Neural progenitor cell (in vitro differentiated cells): ENCODE results near the gene PLXNA4.

Experiments used
- CTCF ChIP-seq: fragments of 200-600 bp; sonication (generic); IDR thresholded peaks from 2 replicates; pipeline ENCODE4 v1.5.1; 2017; ENCODE audit warnings: antibody characterized with exemption, mild to moderate bottlenecking
- EZH2 ChIP-seq: fragments of 200-600 bp; sonication (generic); IDR thresholded peaks from 2 replicates; pipeline ENCODE4 v1.6.1; 2017; ENCODE audit warnings: antibody characterized with exemption, mild to moderate bottlenecking, moderate library complexity

GRCh38 chr7:132309102-132309805 is 267.0 kb downstream of the PLXNA4 start:
- TF ChIP-seq CTCF (no peak), EZH2 (no peak)
